ENCODE results near the gene LCN1.
"Not testable (repeated sequence)": the region's sequence is repeated elsewhere in the genome, so short reads cannot be mapped to it uniquely, and the experiment has no call there.

LCN1 gene

DNA sequence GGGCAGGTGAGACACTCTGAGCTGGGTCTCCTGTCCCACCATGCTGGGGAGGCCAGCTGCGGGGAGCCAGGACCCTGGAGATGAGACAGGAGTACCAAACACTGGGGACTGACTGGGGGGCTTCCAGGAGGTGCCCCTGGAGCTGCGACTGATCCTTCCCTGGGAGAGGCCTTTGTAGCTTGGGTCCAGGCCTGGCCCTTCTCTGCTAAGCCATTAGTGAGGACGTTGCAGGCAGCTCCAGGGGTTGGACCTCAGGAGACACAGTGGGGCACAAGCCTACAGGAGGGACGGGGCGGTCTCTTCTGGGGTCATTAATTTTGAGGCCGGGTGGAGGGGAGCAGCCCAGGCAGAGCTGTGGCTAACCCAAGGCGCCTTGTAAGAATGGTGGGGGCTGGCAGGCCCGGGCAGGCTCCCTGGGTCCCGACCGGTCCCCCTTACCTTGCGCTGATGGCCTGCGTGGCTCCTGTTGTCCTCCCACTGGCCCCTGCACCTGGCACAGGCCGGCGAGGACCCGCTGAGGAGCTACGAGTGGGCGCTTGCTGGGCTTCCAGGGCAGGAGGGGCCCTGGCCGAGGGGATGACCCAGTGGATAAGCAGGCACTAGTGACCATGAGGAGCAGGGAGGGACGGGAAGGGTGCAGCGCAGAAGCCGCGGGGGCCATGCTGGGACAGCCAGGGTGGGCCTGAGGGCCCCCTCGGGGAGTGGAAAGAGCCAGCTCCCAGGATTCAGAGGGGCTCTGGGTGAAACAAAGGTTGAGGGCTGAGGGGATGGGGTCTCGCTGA lies 15.6 kb upstream of the LCN1 start:
- FAIRE-seq, result no peak

DNA sequence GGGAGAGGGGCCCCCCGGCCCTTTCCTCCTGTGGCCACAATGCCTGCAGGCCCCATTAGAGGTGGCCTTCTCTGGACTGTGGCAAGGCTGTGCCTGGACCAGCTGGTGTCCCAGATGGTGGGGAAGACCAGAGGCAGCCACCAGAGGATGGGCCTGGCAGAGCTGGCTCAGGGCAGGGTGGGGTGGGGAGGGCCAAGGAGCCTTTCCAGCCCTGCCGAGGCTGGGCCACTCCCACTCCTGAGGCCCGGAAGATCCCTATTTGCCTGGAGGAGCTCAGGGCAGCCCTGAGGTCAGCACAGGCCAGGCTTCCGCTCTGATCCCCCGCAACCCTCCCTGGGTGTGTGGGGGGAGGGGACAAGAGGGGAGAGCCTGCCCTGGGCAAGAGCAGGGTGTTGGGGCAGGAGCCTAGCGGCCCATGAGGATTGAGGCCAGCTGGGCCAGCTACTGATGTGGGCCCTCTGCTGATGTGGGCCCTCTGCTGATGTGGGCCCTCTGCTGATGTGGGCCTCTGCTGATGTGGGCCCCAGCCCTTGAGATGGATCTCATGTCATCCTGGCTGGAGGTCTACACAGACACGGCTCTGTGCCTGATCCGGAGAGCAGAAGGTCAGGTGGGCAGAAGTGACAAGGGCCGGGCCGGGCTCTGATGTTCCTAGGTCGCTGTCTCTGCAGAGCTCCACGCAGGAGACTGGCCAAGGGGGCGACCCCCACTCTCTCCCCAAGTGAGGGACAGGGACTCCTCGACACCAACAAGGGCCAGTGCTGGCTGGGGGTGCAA lies 14.7 kb upstream of the LCN1 start:
- no peak for FAIRE-seq

DNA sequence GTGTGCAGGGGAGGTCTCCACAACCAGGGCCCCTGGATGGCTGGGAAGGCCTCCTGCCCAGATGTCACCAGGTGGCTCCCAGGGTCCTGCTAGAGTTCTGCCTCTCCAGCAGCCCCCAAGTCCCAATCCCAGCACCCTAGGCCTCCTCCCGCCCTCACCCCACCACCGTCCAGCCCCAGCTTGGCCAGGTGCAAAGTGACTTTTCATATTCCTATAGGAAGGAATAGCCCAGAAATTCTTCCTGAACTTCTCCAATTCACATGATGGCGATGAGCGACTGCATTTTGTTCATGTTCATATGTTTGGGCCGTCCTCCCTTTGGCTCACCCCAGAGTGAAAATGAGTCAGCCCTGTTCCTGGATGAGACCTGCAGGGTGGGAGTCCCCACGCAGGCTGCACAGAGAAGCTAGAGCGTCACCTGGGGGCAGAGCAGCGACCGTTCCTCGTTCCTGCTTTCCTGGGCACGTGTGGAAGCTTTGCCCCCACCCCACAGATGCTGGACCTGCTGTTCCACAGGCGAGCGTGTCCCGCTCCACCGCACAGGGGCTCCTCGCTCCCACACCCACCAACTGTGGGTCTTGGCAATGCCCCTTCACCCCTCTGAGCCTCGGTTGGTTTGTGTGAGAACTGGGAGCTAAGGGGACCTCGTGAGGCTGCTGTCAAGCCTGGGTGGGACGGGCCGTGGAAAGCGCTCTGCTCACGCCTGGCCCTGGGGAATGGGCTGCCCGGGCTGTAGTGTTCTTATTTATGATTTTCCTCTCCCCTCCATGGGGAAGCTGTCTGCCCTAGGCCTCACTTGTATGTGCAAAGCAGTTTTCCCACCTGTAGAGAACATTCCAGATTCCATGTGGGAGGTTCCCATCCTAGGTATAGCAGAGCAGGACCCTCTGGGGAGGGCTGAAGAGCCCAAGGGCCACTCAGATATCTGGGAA lies 13.9 kb upstream of the LCN1 start:
- FAIRE-seq, result no peak

DNA sequence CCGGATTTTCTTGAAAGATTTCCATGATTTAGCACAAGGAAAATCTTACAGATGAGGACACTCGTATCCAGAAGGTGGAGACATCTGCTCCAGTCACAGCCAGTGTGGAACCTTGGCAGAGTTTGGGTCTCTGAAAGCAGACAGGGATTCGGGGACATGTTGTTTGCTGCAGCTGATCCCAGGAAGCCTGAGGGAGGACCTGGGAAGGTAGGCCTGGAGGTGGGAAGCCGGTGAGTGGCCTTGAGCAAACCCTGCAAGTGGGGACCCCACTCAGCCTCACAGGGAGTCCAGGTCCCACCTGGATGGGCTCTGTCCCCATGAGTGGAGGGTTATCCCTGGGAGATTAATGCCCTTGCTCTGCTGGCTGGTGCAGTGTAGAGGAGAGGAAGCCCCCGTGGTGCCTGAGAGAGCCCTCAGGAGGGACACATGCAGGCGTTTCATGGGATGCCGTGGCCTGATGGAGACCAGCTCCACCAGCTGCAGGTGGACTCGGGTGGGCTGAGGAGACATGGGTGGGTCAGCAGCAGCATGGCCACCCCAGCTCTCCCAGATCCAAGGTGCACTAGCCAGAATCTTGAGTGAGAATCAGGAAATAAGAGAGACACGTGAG lies 12.9 kb upstream of the LCN1 start:
- no peak for FAIRE-seq

DNA sequence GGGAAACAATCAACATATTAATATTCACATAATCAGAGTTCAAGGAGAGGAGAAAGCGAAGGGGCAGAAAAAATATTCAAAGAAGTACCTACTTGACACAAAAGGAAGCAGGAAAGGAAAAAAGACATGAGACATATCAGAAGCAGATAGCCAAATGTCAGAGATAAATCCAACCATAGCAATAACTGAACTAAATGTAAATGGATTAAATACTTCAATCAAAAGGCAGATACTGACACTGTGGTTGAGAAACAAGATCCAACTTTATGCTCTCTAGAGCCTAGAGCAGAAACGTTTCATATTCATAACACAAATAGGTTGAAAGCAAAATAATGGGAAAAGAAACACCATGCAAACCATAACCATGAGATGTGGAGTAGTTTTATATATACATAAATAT lies 11.8 kb upstream of the LCN1 start:
- FAIRE-seq, result no peak

DNA sequence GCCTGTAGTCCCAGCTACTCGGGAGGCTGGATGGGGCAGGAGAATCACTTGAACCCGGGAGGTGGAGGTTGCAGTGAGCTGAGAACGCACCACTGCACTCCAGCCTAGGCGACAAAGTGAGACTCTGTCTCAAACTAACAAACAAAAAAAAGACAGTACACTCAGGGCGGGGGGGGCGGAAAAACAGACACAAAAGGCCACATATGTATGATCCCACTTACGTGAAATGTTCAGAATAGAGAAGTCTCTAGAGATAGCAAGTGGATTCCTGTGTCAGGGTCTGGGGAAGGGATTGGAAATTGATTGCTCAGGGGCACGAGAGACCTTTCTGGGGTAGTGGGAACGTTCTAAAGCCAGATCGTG lies 9.0 kb upstream of the LCN1 start:
- FAIRE-seq, result no peak

DNA sequence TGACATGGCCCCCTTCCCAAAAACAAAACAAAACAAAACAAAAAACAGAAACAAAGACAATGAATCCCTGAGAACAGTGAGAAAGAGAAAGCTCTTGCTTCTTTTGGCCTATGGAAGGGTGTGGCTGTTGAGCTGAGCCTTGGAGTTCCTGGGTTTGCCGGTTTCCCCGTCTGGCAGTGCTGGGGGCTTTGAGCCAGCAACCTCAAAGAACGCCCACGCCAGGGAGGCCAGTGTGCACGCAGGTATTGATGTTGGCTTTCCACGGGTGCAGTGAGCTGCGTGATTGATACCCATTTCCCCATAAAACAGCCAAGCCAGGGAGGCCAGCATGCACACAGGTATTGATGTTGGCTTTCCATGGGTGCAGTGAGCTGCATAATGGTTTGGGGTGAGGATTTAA lies 8.3 kb upstream of the LCN1 start:
- FAIRE-seq, result no peak

DNA sequence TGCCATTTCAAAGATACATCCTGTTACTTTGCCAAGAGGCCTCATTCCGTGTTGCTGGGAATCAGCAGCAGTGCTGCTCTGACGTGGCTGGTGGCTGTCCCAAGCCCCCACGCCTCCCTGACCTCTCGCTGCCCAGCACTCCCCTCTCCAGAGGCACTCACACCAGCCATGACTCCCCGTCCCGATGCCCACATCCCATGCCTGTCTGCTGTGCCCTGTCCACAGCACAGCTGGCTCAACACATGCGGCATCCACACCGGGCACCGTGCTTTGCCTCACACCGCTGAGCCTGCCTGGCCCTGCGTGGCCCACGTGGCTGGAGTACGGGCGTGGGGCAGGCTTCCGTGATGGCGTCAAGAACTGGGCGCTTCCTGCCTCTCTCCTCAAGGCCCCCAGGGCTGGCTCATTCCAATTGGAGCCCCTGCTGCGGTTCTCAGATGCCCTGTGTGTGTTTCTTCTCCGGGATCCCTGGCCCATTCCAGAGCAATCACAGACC lies 7.8 kb upstream of the LCN1 start:
- FAIRE-seq, result no peak

DNA sequence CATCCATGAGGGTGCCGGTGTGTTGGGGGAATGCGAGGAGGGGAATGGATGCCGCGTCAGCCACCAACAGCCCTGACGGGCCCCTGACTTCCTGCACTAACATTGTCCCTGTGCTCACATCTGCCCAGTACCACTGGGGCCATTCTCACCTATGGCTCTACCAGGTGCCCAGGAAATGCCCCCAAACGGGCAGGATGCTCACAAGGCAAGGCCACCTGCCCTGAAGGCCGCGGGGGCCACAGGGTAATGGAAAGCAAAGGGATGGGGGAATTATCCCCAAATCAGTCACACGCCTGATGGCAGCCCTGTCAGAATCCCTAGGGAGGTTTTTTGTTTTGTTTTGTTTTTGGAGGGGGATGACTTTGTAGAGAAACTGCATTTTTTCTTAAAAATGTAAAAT lies 7.3 kb upstream of the LCN1 start:
- not testable (repeated sequence) for FAIRE-seq

DNA sequence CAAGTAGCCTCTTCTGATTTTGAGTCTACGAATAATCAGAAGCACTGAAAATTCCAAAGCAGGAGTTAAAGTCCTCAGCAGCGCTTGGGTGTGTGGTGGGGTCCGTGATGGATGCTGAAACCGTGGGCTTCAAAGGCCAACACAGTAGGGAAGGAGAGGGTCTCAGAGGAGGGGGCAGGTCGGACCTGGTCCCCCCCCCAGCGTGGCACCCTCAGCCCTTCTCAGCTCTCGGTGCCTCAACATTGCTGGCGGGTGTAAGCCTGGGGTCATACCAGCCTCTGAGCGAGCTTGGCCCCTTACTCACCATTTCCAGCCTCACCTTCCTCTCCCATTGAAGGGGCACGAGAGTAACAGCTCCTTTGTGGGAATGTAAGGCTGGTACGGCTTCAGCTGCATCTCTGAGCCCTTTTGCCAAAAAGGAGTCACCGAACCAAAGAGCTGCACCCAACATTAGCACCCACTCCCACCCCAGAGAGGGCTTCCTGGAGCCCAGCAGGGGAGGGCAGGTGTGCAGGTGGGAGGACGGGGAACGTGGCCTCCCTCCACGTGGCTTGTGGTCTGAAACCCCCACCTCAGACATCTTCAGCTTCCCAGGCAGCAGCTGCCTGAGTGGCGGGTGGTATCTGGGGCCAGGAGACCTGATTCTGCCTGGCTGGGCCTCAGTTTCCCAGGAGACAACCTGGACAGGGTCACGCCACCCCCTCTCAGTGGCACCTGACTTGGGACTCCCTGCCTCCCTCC lies 6.7 kb upstream of the LCN1 start:
- FAIRE-seq, result no peak

DNA sequence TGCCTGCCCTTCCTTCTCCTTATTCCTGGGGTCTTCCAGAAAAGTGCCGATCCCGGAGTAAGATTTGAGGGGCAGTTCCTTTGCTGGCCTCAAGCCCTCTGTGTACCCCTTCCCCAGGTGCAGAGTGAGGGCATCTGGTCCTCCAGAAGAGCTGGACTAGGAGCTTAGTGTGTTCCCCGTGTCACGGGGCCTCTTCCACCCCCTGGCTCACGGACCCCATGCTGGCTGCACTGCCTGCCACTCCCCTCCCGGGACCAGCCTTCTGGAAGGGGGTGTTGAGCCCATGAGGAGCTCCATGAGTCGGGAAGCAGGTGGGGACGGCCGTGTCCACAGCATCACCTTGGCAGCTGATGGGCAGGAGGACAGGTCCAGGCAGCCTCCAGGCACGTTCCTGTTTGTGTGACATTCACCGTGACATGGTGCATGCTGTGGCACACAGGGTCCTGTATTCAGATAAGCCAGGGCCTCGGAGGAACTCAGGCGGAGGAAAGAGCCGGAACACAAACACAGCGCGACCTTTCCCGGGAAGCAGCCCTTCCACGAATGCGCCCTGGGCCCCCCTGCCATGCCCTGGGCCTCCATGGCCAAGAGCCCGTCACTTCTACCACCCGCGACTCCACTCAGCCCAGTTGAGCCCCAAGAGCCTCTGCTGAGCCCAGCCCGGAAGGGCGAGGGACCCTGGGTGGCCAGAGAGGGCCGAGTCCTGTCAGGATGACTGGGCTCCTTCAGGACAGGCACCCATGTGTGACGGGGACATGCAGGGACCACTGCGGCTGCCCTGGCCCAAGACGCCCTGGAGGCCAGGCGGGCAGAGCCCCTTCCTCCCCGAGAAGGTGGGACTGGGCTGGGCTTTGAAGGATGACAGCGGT lies 5.9 kb upstream of the LCN1 start:
- no peak for FAIRE-seq

DNA sequence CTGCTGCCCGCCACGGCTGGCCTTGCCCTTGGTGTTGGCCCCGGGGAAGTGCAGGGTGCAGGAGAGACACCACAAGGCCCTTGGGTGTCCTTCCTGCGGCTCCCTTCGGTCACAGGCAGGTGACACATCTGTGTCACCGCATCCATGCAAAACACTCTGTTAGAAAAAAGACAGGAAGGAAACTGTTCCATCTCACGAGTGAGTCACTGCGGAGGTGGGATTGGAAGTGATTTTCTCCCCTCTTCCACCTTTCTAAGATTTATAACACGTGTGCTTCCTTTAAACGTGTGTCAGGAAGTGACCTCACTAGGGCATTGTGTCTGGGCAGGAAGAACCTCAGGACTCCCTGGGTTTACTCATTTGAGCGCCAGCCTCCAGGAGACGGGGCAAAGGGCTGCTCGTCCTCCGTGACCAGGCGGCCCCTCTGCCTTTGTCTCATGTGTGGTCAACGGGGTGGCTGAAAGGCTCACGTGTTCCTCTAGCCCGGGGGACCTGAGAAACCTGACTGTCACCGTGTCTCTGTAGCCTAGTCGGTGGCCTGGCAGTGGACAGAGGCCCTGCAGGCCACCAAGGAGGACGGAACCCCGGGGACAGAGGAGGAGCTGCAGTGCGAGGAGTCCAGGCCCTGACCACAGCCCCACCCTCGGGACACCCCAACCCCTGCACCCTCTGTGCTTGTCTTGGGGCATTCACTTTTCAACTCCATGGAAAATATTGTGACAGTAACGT lies 4.9 kb upstream of the LCN1 start:
- no peak for FAIRE-seq

DNA sequence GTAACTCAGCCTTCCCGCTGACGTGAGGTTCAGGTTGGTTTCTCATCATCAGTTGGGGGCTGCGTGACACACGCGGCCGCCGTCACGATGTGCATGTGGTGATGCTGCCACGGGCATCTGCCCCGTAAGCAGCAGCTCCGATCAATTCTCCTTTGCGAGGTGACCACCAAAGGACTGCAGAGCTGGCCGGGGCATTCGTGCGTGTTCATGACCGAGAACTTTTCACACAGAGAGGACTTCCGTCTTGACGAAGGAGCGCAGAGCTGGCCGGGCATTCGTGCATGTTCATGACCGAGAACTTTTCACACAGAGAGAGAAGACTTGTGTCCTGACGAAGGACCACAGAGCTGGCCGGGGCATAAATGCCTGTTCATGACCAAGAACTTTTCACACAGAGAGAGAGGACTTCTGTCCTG lies 3.8 kb upstream of the LCN1 start:
- no peak for FAIRE-seq

DNA sequence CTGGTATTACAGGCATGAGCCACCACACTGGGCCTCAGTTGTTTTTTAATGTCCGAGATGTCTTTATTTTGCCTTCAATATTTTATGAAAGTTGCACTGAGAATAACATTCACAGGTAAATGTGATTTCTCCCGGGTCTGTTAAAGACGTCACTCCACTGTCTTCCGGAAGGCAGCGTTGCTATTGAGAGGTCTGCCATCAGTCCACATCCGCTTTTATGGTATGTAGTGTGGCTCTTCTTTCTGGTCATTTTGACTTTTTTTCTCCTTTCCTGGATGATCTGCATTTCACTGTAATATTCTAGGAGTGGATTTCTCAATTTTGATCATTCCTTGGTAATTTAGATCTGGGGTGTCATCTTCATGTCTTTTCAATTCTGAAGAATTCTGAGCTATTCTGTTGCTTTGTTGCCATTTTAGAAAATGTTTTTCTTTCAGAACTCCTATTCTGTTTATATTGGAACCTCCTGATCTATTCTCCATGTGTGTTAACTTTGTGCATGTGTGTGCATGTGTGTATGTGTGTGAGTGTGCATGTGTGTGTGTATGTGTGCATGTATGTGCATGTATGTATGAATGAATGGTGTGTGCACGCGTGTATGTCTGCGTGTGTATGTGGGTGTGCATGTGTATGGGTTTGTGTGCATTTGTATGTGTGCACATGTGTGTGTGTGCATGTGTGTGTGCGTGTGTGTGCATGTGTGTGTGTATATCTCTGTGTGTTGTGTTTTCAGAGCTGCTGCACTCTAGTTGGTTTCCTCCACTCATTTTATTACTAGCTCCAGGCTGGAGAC lies 1.9 kb upstream of the LCN1 start:
- no peak for FAIRE-seq

DNA sequence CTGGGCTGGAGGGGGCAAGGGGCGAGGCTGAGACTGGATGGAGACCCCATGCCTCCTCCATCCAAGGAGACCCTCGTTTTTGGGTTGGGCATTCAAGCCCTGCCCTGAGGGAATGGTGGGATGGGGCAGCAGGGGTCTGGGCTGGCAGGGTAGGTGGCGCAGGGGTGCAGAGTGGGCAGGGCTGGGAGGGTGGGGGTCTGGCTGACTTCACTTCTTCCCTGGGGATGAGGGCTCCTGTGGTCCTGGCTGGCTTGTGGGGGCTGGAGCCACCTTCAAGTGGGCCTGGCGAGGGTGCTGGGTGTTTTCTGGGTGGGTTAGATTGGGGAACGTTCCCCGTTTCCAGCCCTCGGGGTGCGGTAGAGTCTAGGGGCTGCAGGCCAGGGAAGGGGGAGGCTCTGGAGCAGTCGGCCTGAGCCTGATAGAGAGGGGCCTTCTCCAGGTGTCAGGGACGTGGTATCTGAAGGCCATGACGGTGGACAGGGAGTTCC lies 412 bp downstream of the LCN1 start:
- FAIRE-seq, result no peak

DNA sequence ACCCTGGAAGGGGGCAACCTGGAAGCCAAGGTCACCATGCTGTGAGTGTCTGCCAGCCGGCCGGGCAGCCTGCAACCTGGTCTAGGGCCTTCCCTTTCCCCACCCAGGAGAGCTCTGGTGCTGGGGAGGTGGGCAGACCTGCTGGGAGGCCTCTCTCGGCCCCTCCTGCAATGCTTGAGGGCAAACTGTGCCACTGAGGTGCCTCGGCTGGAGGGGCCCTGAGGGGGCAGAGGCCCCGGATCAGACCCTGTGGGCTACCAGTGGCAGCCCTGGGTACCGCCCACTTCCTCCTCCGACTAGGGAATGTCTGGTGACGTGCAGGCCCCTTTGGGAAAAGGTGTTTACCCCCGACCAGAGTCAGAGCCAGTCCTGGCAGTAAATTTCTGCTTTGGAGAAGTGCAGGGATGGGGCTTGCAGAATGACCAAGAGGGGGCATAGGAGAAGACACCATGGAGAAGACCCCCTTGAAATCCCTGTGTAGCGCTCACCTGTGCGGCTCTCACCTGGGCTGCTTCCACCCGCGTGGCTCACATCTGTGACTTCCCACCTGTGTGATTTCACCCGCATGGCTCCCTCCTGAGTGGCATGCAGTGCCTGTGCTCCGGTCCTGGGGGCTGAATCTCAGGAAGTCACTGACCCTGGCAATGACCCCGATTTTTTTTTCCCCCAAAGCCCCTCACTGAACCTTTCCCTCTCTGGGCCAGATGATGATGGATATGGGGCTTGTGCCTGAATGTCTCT lies 1.1 kb downstream of the LCN1 start:
- FAIRE-seq, result no peak

DNA sequence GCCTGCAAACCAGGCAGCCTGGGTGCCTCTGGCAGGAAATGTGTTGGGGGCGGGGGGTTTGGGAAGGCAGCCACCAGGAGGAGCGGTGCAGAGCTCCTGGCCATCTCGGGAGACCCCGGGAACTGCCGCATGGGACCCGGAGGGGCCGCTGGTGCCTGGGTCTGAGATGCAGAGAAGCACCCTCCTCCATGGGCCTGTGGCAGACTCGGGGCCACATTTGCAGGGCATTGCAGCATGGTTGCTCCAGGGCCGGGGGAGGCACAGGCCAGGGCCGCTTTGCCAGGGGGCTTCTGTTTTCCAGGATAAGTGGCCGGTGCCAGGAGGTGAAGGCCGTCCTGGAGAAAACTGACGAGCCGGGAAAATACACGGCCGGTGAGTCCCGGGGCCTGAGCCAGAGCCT lies 1.7 kb downstream of the LCN1 start:
- no peak for FAIRE-seq

DNA sequence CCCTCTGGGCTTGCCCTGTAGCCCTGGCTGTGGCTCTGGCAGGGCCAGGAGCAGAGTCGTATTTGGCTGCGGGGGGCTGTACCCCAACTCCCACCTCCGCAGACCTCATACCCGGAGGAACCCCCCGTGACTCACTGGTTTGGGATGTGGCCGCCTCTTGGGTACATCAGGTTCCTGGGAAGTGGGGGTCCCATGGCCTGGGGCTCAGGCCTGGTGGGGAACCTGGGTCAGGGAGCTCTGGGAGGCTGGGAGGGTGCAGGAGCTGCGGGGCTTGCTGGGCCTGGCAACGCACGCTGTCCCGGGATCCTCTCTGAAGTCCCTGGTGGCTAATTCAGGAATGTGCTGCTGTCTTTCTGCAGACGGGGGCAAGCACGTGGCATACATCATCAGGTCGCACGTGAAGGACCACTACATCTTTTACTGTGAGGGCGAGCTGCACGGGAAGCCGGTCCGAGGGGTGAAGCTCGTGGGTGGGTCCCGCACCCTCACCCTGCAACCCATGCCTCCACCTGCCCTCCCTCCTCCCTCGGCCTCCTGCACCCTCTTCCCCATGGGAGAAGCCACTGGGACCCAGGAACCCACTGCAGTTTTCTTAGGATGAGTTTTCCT lies 2.4 kb downstream of the LCN1 start:
- FAIRE-seq, result no peak
